ELF-1 (cell line): ENCODE measurements around the gene NEK9.

Experiments used
- DNase-seq: peaks from one replicate; pipeline ENCODE4 v3.0.0-alpha.2; 2016; ENCODE audit warnings: low read depth, low spot score

NEK9 gene

DNA sequence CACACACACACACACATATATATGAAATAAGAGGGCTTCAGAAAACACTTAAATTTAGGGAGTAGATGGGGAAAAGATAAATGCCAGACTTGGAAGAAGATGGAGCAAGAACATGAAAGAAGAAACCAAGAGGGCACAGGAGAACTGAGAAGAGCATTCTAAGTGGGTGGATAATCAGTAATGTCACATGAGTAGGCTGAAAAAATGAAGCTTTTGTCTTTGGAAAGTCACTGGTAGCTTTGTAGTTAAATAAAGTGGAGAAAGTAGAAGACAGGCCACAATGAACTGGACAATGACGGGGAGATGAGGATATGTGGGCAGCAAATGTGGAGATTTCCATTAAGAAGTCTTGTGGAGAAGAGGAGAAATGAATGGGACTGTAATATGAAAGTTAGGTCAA is 59.6 kb downstream of the NEK9 start:
- no peak for DNase-seq

DNA sequence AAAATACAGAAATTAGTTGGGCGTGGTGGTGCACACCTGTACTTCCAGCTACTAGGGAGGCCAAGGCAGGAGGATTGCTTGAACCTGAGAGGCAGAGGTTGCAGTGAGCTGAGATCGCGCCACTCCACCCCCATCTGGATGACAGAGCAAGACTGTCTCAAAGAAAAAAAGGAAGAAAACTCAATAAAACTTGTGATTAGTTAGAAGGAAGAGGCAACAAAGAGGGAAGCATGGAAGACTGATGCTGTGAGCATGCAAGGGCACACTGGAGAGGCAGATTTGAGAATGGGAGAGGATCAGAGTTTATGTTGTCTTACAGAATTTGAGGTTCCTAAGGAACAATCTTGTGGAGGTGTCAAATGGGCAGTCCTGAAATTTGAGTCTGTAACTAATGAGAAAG is 60.2 kb downstream of the NEK9 start:
- DNase-seq: no peak

DNA sequence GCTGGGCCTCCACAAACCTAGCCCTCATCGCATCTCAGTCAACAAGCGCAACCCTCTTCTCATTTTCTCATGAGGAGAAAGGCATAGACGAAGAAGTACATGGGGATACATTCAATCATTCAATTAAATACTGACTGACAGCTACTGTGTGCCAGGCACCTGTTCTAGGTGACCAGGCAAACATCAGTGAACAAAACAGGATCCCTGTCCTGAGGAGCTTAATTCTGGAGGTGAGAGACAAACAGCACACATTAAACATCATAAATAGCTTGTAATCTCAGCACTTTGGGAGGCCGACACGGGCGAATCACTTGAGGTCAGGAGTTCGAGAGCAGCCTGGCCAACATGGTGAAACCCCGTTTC is 62.7 kb downstream of the NEK9 start:
- no peak for DNase-seq

DNA sequence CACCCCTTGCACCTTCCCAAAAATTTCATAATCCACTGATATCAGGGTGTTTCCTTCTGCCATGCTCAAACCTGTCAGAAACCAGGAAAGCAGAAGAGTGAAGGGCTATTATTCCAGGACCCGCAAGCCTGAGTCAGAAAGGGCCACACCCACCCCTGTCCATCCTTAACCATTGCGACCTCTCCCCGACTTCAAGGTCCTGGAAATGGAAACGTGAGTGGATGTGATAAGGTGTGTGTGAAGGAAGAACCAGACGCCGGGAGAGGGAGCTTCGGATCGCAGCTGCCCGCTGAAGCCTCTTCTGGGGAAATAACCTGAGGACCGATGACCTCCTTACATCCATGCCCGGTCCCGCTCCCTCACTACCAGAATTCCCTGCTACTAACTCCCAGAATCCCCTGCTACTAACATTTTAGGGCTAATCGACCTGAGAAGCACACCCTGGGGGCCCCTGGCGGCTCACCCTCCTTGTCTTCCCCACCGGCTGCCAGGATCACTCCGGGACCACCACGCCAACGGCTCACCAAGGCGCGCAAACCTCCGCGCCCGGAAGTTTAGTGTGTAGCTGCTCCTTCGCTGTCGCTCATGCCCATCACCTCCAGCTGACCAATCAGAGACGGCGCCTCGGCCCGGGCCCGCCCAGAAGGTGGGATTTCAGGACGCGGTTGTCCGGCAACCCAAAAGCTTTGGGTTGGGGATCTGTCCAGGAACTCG is 63.2 kb downstream of the NEK9 start, which contains the start of gene ACYP1:
Gene ACYP1 (minus strand): TSS at position 534 of the 714 bp plus-strand sequence. CDS start 471 bp downstream, at position 63.
- DNase-seq: peak; percentile 97

DNA sequence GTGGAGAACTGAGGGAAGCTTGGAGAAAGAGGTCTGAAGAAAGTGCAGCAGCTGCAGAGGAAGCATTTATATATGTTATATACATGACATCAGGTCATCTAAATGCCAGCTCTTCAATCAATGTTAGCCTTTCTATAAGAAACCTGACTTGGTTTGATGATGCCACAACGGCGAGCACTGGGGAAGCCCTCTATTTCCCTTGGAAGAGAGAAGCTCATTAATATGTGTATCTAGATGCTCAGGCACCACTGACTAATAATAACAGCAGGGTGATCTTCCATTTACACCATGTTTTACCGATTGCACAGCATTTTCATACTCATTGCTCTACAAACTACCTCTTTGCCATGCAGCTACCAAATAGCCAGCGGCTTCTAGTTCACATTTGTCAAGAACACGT is 63.8 kb downstream of the NEK9 start:
- DNase-seq: no peak

DNA sequence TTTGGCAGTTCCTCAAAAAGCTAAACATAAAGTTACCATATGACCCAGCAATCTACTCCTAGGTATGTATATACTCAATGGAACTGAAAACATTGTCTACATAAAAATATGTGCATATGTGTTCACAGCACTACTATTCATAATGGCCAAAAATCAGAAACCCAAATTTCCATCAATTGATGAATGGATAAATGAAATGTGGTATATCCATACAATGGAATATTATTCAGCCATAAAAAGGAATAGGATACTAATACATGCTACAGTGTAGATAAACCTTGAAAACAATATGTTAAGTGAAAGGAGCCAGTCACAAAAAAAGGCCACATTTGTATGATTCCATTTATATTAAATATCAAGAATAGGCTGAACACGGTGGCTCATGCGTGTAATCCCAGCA is 66.4 kb downstream of the NEK9 start:
- DNase-seq: no peak

DNA sequence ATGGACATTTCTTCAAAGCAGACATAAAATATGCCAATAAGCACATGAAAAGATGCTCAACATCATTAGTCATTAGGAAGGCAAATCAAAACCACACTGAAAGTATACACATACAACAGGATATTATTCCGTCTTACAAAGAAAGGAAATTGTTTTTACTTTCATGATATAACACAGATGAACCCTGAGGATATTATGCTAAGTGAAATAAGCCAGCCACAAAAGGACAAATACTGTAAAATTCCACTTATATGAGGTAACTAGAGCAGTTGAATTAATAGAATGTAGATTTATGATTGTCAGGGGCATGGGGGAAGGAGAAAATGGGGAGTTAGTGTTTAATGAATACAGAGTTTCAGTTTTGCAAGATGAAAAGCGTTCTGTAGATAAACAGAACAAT is 67.2 kb downstream of the NEK9 start:
- DNase-seq: no peak

DNA sequence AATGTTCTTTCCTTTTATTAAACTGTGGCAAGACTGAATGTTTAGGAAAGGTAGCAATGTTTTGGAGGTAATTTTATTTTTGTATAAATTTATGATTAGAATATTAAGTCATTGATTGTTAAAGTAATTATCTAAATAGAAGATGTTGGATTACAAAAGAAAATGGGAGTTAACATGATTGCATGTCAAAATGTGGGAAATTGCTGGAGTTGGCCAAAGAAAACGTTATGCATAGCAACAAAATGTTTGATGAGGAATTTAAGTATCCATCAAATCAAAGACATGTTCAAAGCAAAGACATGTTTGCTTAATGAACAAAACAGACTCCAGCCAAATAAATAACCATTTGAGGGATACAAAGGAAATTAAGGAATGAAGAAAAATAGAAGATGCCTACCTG is 72.4 kb downstream of the NEK9 start:
- DNase-seq: no peak

DNA sequence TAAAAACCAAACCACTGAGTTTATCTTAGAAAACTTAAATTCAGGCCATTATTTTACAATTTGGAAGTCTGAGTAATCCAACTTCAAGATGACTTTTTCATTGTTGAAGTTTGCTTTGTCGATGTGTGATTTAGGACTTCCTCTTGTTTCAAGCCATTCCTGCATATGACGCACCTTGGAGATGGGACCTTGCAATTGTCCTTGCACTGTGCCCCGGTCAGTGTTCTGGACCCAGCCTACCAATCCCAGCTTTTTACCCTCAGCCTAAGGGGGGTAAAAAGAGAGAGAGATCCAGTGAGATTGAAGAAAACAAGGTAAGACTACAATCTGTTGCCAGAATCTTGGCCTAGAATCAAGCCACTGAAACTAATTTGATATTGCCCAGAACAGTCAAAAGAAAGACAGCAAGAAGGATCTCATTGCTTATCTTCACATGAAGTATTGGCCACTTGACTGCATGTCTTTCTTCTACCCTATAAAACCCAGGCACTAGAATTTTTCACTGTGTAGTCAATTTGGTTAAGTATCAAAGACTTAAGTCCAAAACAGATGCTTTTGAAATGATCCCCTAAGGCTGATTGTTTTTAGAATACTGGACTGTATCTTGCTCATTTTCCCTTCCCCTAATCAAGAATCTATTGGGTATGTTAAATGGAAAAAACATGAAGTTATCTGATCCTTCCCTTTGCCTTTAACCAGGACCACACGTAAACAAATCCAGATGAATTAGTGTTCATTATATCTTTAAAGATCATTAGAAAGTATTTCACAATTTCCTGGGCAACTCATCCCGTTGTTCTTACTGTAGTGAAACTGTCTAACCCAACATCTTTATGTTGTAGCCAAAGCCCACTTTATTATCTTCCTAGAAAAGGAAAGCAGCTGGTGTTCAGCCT is 73.2 kb downstream of the NEK9 start:
- DNase-seq: no peak

DNA sequence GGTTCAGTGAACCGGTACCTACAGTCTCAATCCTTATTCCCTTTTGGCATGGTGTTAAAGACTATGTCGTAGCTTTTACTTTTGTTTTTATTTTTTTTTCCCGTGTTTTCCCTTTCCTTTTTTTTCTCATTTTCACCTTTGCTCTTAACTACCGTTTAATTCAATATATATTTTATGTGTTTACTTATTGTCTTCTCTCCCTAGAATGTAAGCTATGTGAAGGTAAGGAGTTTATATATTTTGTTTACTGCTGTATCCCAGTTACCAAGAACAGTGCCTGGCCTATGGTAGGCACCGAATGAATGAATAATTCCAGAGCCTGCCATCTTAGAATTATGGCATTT is 75.3 kb downstream of the NEK9 start:
- DNase-seq: no peak

DNA sequence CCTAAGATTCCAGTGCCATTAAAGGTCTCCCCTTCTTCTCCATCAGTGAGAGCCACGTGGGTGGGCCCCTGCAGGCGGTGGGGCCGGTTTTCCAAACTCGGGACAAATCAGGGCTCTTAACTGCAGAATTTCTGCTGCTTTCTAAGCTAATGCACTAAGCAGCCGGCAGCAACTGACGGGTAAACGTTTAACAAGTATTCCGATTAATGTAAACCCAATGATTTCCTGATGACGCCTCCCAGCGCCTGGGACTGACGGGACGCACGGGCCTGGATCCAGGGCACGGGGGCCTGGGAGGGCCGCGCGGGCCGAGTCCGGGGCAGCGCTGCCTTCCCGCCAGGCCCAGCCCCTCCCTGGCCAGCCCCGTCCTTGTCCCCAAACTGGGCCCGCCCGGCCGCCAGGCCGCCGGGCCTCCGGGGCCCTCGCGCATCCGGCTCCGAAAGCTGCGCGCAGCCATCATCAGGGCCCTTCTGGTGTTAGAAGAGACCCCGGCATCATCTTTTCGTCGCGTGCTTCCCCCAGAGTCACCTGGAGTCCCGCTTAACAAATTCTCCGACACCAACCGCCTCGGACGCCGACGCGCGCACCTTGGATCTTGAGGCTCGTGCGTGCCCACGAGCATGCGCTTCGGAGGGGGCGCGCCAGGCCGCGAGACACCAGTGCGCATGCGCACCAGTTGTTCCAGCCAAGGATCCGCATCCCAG is 75.8 kb downstream of the NEK9 start, which contains the start of gene MLH3:
Gene MLH3 (minus strand): TSS at position 616 of the 704 bp plus-strand sequence. CDS start 1,812 bp downstream, outside the sequence.
- DNase-seq: peak; percentile 95

DNA sequence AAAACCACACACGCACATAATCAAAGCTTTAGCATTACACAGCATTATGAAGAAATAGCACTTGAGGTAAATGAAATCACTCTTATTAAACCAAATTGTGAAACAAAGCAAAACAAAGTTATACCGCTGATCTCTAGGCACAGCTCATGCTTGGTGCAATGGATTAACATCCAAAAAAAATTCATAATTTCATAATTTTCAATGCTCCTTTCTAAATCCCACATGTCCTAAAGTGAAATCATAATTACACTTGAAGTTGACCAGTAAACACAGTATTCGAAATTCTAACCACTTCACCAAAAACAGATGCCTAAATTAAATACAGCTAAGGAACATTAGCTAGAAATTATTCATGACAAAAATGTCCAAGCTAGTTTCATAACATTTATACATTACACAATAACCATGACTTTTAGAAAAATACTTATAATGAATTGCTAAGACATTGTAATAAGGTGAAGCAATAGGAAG is 77.1 kb downstream of the NEK9 start:
- no peak for DNase-seq

DNA sequence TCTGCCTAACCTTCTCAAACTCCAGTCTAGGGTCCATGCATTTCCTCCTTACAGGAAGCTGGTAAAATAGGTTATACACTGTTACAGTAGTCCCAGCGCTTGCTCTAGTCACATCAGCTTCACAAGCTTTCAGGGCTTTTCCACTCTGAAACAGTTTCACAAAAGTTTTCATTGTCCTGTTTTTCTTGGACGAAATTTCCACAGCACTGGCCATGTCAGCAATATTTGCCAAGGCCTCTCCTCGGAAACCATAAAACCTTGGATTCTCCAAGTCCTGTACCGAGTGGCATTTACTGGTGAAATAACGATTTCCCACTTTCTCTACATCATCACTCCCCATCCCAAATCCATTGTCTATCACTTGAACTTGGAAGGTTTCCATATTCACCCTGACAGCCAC is 77.7 kb downstream of the NEK9 start:
- no peak for DNase-seq

DNA sequence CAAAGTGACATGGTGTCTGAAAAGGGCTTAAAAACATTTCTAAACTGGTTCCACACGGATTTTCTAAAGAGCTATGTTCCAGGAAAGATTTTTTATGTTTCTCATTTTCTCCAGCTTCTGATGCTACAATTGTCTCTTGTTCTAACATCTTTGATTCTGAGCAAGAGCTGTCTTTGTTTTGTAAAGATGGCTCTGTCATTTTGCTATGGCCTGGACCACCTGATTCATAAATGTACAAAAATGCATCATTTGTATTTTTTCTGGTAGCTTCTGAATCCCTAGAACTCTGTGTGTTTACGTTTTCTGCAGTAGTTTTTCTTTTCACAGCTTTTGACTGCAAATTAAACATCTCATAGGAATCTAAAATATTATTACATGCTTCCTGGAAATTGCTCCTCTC is 78.7 kb downstream of the NEK9 start:
- no peak for DNase-seq

DNA sequence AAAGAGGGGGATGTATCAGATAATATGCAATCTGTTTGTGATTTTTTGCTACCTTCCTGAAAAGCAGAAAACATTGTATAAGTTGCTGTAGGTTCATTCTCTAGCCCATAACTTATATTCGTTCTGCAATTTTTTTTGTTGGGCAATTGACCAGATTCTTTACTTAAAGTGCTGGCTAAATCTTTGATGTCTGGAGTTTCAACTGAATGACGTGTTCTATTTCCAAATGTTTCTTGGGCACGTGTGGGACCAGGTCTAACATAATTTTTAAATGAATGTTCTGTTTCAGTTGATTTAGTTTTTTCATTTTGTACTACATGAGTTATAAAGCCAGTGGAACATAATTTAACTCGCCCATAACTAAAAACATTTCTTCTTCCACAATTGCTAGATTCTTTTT is 79.3 kb downstream of the NEK9 start:
- no peak for DNase-seq

DNA sequence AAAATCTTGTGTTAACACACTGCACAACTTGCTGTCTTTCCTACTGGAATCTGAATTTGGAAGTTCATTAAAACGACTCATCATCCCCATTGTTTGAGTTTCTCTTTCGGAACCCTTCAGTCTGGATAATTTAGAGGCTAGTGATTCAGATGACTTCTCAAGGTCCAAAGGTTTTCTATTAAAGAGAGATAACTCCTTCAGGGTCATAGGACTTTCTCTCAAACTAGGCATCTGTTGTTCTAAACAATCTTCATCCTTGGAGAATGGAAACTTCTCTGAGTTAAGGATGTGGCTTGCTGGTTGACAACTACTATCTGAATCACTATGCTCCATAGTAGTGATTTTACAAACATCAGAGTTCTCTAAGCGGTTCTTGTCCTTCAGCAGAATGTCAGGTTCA is 79.9 kb downstream of the NEK9 start:
- DNase-seq: no peak

DNA sequence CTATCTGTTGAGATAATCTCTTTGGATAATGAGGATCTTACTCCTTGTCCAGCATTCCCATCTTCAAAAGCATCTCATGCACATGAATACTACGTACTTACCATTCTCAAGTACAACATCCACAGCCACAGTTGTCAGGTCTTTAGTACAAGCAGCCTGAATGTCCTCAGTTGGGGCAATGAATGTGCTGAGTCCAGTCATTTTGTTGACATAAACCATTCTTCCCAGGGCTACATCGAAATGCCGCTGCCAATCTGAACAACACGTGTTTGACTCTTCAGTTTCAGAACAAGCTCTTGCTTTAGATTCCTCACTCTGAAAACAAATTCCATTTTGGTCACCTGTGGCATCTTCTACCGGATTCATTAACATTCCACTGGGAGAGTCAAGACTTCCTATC is 80.6 kb downstream of the NEK9 start:
- DNase-seq: no peak

DNA sequence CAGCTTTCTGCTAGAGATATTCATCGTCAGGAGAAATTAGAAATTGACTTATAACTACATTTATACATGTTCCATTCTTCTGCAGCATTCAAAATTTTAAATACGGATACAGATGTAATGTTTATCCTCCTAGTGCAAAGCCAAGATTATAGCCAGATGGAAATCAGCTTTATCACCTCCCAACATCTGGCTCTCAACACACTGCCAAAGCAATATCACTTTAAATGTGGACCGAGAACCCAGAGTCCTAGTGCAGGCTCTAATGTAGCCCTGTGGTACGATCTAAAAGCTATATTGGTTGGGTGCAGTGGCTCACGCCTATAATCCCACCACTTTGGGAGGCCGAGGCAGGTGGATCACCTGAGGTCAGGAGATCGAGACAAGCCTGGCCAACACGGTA is 82.1 kb downstream of the NEK9 start:
- DNase-seq: no peak

DNA sequence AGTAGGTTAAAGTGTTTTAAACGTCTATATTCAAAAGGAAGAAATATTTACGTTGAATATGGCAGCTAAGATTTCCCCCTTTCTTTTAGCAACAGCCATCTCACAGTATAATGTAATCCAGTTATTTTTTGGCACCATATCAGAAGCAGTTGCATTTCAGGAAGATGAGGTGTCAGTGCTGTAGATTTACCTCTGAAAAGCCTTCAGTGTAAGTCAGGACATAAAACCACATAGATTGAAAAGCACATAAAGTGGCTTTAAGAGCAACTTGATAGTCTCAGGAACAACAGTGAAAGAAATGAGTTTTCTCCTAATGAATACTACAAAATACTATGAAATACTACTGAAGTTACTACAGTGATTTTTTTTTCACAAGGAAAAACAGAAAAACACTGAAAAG is 82.5 kb downstream of the NEK9 start:
- DNase-seq: no peak

DNA sequence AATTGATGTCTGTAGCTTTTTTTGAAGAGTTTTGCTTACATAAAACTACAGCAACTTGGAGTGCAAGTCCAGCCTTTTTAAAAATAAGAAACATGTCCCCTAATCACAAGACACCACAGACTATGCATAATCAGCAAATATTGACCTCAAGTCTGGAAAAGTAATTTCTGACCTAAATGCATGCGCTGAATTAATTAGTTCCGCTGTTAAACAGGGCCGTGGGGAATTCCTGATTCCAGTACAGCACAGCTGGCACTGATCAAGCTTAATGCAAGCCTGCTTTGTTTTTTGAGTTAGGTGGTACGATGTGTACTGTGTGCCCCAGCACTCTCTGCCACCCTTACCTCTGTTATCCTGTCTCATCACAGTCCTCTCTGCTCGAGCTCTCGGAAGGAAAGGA is 84.8 kb downstream of the NEK9 start:
- DNase-seq: no peak

DNA sequence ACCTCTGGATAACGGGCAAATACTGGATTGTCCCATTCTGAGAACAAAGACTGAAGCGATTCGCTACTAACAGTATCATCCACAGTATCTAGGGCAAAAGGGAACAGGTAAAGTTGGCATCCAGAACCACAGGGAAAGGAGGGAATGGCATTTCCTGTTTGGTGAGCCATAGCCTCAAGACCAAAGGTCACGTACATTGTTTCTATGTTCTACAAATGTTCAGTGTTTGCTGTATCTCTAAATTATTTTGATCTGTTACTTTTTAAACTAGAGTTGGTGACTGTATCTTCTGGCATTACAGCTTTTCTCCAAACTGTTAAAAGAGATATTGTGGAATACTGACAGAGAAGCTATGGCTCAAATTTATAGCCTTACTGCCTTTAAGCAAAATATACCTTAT is 85.2 kb downstream of the NEK9 start:
- DNase-seq: no peak

DNA sequence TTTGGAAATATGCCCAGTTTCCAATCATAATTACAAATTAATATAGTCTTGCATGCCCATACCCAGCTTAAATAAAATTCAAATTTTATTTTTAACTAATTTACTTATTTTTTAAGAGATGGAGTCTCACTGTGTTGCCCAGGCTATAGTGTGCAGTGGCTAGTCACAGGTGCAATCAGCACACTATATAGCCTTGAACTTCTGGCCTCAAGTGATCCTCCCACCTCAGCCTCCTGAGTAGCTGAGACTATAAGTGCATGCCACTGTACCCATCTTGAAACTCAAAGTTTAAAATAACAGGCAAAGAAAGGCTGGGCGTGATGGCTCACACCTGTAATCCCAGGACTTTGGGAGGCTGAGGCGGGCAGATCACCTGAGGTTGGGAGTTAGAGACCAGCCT is 85.9 kb downstream of the NEK9 start:
- no peak for DNase-seq
